Left ventricle myocardium superior (tissue), 1 donor: ENCODE data around the gene ERC2. TPM values are rescaled to one million over a fixed set of nuclear protein-coding genes. Genes with fewer than 3 reads are reported as not detected.

Experiments
- ATAC-seq: fragments of 200-7000 bp; cut with Tn5 transposase; one replicate; pipeline ENCODE4 v1.9.1; 2020; ENCODE audit warnings: mild to moderate bottlenecking, moderate library complexity
- DNase-seq: peaks from one replicate; pipeline ENCODE4 v3.0.0-alpha.2; 2020
- intact Hi-C: fragments of 100-400 bp; cut with micrococcal nuclease; formaldehyde crosslinking; loops from one replicate; pipeline ENCODE4 v1.11.0; 2022
- total RNA-seq: library from RNA; stranded (reverse); fragmentation: NEBNext Ultra II Directional; extraction: Animal tissue kit (Norgen Biotek cat#: 25700); gene quantifications from one replicate; pipeline ENCODE4 v1.2.1, GENCODE V29; 2021
- donor health status: DM: no; HTN: yes; CAD: no; lungs with severe emphysema.

ERC2 gene
- total RNA-seq, 1 donor from 2014 or later, result 0.94 TPM

DNA sequence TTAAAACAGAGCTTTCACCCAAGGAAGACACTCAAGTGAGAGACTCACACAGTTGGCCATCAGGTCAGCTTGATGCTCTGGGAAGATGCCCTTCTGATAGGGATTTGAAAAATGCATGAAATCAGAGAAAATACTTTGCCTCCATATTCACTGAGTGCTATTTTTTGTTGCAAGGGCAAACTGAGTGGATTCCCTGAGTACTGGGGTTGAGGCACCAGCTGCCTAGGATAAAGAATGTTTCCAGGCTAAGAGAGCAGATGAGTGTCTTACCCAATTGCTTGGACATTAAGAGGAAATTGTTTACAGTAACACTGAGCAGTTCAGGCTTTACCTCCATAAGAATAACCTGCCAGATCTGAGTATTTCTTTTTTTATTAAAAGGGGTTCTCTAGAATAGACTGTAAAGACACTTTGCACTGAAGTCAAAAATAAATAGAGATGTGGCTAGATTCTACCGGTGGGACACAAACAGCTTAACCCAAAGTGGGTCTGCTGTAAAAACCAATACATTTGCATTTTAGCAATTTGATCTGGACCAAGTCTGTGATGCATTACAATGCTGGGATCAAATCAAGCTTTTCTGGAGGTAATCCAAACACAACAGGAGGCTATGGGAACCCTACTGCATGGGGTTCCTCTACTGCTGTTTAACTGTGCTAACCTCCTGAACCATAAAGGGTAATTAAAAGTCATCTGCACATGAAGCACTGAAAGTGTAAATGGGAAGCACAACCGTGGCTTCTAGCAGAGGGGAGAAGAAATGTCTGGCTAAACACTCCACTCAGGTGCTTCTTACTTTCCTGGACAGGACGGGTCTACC, 742.4 kb downstream of the ERC2 start:
- intact Hi-C loops, result no loop called here
- ATAC-seq, result no peak
- DNase-seq, result no peak

DNA sequence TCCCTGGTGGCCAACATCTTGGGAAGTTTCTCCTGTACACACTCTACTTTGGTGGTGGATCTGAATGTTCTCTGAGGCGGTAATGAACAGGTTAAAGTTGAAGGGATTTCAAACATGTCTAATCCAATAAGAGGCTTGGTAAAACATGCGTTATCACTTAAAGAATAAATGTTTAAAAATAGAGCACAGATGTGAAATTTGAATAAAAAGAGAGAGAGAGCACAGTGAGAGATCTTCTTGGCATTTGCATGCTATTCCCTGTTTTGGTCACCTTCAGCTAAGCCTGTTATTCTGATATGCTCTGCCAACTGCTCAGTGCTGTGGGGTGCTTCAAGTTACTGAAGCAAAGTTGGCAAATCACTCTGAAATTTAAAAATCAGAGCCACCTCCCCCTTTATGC, 743.4 kb downstream of the ERC2 start:
- ATAC-seq, result no peak
- no peak for DNase-seq
- intact Hi-C loops, result no loop called here

DNA sequence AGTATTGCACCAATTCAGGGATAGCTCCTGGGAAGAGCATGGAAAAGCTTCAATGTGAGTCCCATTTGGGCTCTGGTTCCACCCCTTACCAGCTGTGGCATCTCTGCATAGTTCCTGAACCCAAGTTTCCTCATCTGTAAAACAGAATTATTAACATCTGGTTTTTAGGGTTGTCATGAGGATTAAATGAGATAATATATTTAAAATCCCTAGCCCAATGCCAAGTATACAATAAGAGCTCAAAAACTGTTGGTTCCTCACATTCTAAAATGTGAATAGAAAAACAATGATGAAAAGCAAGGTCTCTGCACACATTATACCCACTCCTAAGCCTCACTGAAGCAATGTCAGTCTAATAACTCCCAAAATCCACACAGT, 743.9 kb downstream of the ERC2 start:
- intact Hi-C loops, result no loop called here
- DNase-seq (no peak), ATAC-seq (no peak)

DNA sequence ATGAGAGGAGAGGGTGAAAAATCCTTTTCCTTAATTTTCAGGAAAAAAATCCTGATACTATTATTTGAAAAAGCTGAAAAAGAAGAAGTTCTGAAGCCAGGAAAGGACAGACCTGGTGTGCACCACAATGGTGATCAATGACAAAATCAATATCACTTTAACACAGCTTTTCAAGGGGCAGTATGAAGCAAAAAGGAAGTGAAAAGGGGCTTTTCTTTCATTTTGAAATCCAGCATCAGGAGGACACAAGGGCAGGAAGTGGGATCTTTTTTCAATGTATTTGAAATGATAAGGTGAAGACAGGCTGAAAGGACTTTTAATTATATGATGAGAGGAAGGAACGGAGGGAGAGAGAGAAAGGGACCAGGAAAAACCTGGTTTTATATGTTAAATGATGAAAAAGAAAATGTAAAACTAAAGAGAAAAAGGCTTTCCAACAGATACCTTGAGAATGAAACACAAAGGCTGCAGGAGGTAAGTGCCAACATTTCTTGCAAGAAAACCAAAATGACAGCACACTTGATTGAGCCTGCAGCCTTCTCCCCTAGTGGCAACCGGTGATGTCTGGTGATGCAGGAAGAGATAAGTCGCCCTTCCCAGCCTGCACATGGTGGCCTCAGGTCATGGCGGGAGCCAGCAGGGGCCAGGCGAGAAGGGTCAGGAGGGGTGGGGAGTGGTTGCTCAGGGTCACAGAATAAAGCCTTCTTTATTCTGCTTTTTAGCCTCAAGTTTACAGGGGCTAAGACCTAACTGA, 744.4 kb downstream of the ERC2 start:
- intact Hi-C loops, result no loop called here
- ATAC-seq (no peak), DNase-seq (no peak)

DNA sequence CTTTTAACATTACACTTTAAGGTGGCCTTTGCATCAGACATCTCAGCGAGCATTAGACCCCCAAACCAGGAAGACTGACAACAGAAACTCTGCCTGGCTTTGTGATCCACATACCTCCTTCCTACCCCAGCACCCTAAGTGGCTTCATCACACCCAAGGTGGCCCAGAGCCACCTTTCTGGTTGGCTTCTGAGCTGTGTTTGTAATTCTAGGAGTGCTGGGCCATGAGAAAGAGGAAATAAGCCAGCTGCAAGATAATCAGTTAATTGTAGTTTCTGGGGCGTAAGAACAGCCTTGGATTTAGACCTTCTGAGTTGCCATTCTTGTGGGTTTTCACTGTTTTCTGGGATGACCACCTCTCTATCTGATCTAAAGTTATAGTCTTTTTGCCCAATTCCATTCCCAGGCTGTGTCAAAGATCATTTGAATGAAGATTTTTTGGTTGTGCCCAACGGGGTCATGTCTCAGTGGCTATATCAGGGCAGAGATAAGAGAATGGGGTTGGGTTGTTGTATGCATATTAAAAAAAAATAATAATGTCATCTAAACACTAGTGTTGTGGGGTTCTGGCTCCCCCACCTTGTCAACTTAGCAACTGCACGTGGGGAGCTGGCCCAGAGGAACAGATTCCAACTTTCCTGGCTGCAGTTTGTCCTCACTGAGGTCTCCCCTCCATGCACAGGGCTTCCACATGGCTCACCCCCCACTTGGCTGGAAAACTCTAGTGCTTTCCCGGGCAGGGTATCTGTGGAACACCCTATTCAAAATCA, 746.4 kb downstream of the ERC2 start:
- ATAC-seq, result peak; percentile 46
- DNase-seq, result peak; percentile 29
- intact Hi-C loops, result no loop called here

- DNase-seq, result no peak
- intact Hi-C loops, result no loop called here
- ATAC-seq, result no peak
These were observed 747.7 kb downstream of the ERC2 start for GRCh38 chr3:55720614-55721013.

- intact Hi-C loops, result no loop called here
- DNase-seq, result no peak
- ATAC-seq, result no peak
These were observed 748.8 kb downstream of the ERC2 start for GRCh38 chr3:55719508-55719907.

- ATAC-seq (no peak), DNase-seq (no peak)
- intact Hi-C loops, result no loop called here
These were observed 749.3 kb downstream of the ERC2 start for GRCh38 chr3:55719006-55719405.

- intact Hi-C loops, result no loop called here
- ATAC-seq (no peak), DNase-seq (no peak)
These were observed 749.7 kb downstream of the ERC2 start for GRCh38 chr3:55718521-55718921.

DNA sequence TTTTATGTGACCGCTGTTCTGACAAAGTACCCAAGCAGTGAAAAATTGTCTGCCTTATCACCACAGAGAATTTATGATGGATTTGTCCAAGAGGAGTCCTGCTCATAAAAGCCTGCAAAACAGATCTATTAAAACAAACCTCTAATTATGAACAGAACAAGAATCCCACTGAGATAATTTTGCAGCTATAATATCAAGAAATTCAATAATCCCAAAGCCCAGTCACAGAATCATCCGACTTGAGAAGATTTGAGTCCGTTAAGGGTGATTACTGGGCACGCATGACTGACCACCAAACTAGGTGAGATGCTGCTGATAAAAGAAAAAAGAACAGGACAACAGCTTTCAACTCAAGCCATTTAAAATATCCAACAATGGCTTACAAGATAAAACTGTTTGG, 750.2 kb downstream of the ERC2 start:
- intact Hi-C loops, result no loop called here

GRCh38 chr3:55717481-55717880, 750.8 kb downstream of the ERC2 start:
- intact Hi-C loops, result no loop called here
- no peak for DNase-seq
- ATAC-seq, result no peak

More for the DNA sequence above, 750.2 kb downstream of the ERC2 start:
- DNase-seq, result no peak
- no peak for ATAC-seq

GRCh38 chr3:55716611-55717225, 751.5 kb downstream of the ERC2 start:
- DNase-seq (no peak), ATAC-seq (no peak)

DNA sequence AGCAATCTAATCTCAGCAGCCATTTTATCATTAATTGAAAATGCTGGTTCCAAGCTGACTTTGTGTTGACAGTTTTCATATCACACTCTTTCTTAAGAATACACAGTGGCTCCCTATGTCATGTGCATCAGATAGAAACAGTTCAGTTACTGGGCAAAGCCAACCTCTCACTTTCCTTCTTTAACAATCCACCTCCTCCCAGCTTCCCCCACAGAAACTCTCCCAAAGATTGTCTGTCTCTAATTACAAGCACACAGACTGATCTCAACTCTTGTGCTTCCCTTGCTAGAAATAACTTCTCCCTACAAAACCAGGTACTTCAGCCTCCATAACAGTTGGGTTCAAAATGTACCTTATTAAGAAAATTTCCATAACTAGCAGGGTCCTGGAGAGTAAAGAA, 752.2 kb downstream of the ERC2 start:
- DNase-seq, result no peak
- intact Hi-C loops, result no loop called here

More at GRCh38 chr3:55716611-55717225, 751.5 kb downstream of the ERC2 start:
- intact Hi-C loops, result no loop called here

DNA sequence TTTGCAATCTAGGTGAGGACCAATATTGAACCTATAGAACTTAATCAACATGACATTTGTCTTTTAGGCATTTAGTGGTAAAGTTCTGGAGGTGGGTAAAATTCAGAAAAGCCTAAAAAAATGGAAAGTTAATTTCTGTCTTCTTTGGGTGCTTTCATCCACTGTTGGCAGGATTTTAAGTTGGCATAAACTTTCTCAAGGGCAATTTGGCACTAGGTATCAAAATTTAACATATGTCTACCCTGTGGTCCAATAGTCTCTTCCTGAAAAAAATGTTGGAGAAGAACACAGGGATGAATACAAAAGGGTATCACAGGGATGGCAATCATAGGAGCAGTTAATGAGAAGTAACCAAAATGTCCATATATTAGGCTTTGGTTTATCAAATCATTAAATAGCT, 754.2 kb downstream of the ERC2 start:
- DNase-seq, result no peak
- intact Hi-C loops, result no loop called here

More for the DNA sequence above, 752.2 kb downstream of the ERC2 start:
- no peak for ATAC-seq

GRCh38 chr3:55711646-55712045, 756.6 kb downstream of the ERC2 start:
- ATAC-seq (no peak), DNase-seq (no peak)
- intact Hi-C loops, result no loop called here

More for the DNA sequence above, 754.2 kb downstream of the ERC2 start:
- ATAC-seq, result no peak

GRCh38 chr3:55709411-55710012, 758.8 kb downstream of the ERC2 start:
- DNase-seq (no peak), ATAC-seq (peak; percentile 76)

GRCh38 chr3:55708921-55709320, 759.3 kb downstream of the ERC2 start:
- intact Hi-C loops, result no loop called here
- ATAC-seq, result no peak
- no peak for DNase-seq

More at GRCh38 chr3:55709411-55710012, 758.8 kb downstream of the ERC2 start:
- intact Hi-C loops, result no loop called here

GRCh38 chr3:55708242-55708641, 760.0 kb downstream of the ERC2 start:
- DNase-seq (no peak), ATAC-seq (peak; percentile 80)
- intact Hi-C loops, result no loop called here

DNA sequence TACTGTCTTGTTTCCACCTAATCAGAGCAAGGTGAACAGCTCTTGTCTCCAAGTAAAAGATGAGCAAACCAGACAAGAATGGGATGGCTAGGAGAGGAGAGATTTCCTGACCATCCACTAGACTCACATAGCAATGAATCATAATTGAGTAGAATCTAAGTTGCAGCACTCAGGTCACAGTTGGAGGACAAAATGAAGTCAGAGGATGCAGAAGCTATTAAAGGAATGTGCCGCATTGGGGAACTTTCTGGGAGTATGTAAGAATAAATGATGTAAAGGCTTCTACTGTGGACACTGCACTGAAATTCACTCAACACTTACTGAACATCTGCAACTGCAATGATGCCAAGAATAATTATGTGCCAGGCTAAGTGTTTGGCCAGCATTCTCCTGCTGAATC, 763.7 kb downstream of the ERC2 start:
- ATAC-seq, result no peak
- intact Hi-C loops, result no loop called here

More for the DNA sequence above, 763.7 kb downstream of the ERC2 start:
- DNase-seq, result no peak
